GM18861 (cell line): Measurements from ENCODE around the gene PTPRN2.
"Not testable (repeated sequence)": the region's sequence is repeated elsewhere in the genome, so short reads cannot be mapped to it uniquely, and the experiment has no call there.

Experiments
- ATAC-seq: cut with Tn5 transposase; IDR thresholded peaks from one replicate; pipeline ENCODE4 v1.9.1; 2021; ENCODE audit not compliant: unreplicated experiment

PTPRN2 gene

GRCh38 chr7:158391541-158391940 lies 196.1 kb downstream of the PTPRN2 start:
- ATAC-seq = no peak

GRCh38 chr7:158391141-158391540 lies 196.5 kb downstream of the PTPRN2 start:
- ATAC-seq = no peak

- no peak for ATAC-seq
Measured at GRCh38 chr7:158390460-158390859, 197.2 kb downstream of the PTPRN2 start.

GRCh38 chr7:158389514-158390425 lies 197.9 kb downstream of the PTPRN2 start:
- no peak for ATAC-seq

GRCh38 chr7:158388928-158389327 lies 198.7 kb downstream of the PTPRN2 start:
- no peak for ATAC-seq

- ATAC-seq = no peak
Measured at GRCh38 chr7:158388072-158388471, 199.6 kb downstream of the PTPRN2 start.

GRCh38 chr7:158387546-158387891 lies 200.1 kb downstream of the PTPRN2 start:
- ATAC-seq = no peak

- no peak for ATAC-seq
Measured at GRCh38 chr7:158386866-158387545, 200.6 kb downstream of the PTPRN2 start.

- no peak for ATAC-seq
Measured at GRCh38 chr7:158386355-158386618, 201.3 kb downstream of the PTPRN2 start.

- not testable (repeated sequence) for ATAC-seq
Measured at GRCh38 chr7:158385496-158386354, 201.9 kb downstream of the PTPRN2 start.

GRCh38 chr7:158384746-158385145 lies 202.9 kb downstream of the PTPRN2 start:
- no peak for ATAC-seq

GRCh38 chr7:158383665-158384064 lies 204.0 kb downstream of the PTPRN2 start:
- ATAC-seq = no peak

- ATAC-seq = no peak
Measured at GRCh38 chr7:158382363-158383254, 205.0 kb downstream of the PTPRN2 start.

- ATAC-seq = no peak
Measured at GRCh38 chr7:158381956-158382355, 205.7 kb downstream of the PTPRN2 start.

- ATAC-seq = no peak
Measured at GRCh38 chr7:158378978-158379377, 208.6 kb downstream of the PTPRN2 start.

- ATAC-seq = no peak
Measured at GRCh38 chr7:158377800-158378623, 209.6 kb downstream of the PTPRN2 start.

- not testable (repeated sequence) for ATAC-seq
Measured at GRCh38 chr7:158376839-158377186, 210.8 kb downstream of the PTPRN2 start.

- ATAC-seq = not testable (repeated sequence)
Measured at GRCh38 chr7:158376146-158376838, 211.3 kb downstream of the PTPRN2 start.

- ATAC-seq = no peak
Measured at GRCh38 chr7:158375034-158375433, 212.6 kb downstream of the PTPRN2 start.
